ENCODE measurements around the gene GZMM. TPM values are rescaled to one million over a fixed set of nuclear protein-coding genes. Genes with fewer than 3 reads are reported as not detected.
A peak's percentile ranks its signal among the peaks of the same experiment; 100 is the strongest.

GZMM gene
- total RNA-seq, 4 donors from 2014 or later = 2.5 TPM; not detected in 3

GRCh38 chr19:572140-572742, 28.4 kb downstream of the GZMM start, which contains the start of gene BSG:
Gene BSG (plus strand): TSS chr19:572596. CDS start chr19:572635, 39 bp downstream.
- Histone ChIP-seq H3K4me3 (peak within 1 kb of the TSS; percentile 86 to 99 (median 88)), H3K4me1 (peaks cover 0 to 53% (median 35%) of the 10 kb centered on the region in 4 donors), H3K9me3 (no peaks in the 10 kb centered on the region), H3K27me3 (no peaks in the 10 kb centered on the region), H3K36me3 (peaks cover 0 to under 1% (median 0%) of the 10 kb centered on the region in 3 donors), H3K27ac (peak within 1 kb of the TSS; percentile 78 to 95 (median 93))
- TF ChIP-seq EP300 (IDR thresholded peaks at IDR 0.05) = peak; percentile 73 to 95
- peak; percentile 95 to 98 for TF ChIP-seq POLR2A (IDR thresholded peaks at IDR 0.05)
- peak in 2 of 5 experiments; percentile 50 to 54 for TF ChIP-seq CTCF (IDR thresholded peaks at IDR 0.05)
- WGBS, 2 donors = 0% methylated on average over 64 to 79 of the region's 79 CpGs
- DNase-seq (ENCODE audit: low spot score in 2 of 2) = peak; percentile 97

GRCh38 chr19:572743-573518, 29.1 kb downstream of the GZMM start:
- Histone ChIP-seq H3K4me3 (peak overlapping the region; percentile 86 to 99 (median 88)), H3K9me3 (no peaks in the 10 kb centered on the region), H3K27me3 (no peaks in the 10 kb centered on the region), H3K27ac (peak overlapping the region; percentile 78 to 95 (median 92)), H3K36me3 (peaks cover 0 to 8% (median under 1%) of the 10 kb centered on the region in 3 donors), H3K4me1 (peaks cover 0 to 57% (median 35%) of the 10 kb centered on the region in 4 donors)
- no peak for DNase-seq (ENCODE audit: low spot score in 2 of 2)
- TF ChIP-seq EP300 (IDR thresholded peaks at IDR 0.05) (no peak), CTCF (IDR thresholded peaks at IDR 0.05) (no peak), POLR2A (IDR thresholded peaks at IDR 0.05) (no peak)
- 1% methylated on average over 28 to 50 of the region's 55 CpGs for WGBS, 2 donors

- DNase-seq (ENCODE audit: low spot score in 2 of 2) = no peak
- peaks cover 0 to 12% (median 4%) of the 10 kb centered on the region in 3 donors for H3K36me3 ChIP-seq
- peak overlapping the region; percentile 86 to 99 (median 88) for H3K4me3 ChIP-seq
- H3K9me3 ChIP-seq = no peaks in the 10 kb centered on the region
- peaks cover 0 to 57% (median 35%) of the 10 kb centered on the region in 4 donors for H3K4me1 ChIP-seq
- H3K27ac ChIP-seq = peak overlapping the region in 3 of 4 donors; percentile 91 to 95 (median 92)
- no peaks in the 10 kb centered on the region for H3K27me3 ChIP-seq
- peak in 1 of 5 experiments; percentile 6 for TF ChIP-seq CTCF (IDR thresholded peaks at IDR 0.05)
- no peak for TF ChIP-seq EP300 (IDR thresholded peaks at IDR 0.05)
- WGBS, 2 donors = 1 to 5% methylated on average over 15 of the region's 15 CpGs
These were observed 29.6 kb downstream of the GZMM start for GRCh38 chr19:573519-573825.

GRCh38 chr19:574658-575526, 31.0 kb downstream of the GZMM start:
- no peaks in the 10 kb centered on the region for H3K9me3 ChIP-seq
- H3K4me1 ChIP-seq = peaks cover 0 to 57% (median 35%) of the 10 kb centered on the region in 4 donors
- H3K4me3 ChIP-seq = peak overlapping the region in 3 of 4 donors; percentile 15 to 27 (median 16)
- no peak for DNase-seq (ENCODE audit: low spot score in 2 of 2)
- 32 to 45% methylated on average over 21 to 22 of the region's 32 CpGs for WGBS, 2 donors
- TF ChIP-seq EP300 (IDR thresholded peaks at IDR 0.05) (no peak), POLR2A (IDR thresholded peaks at IDR 0.05) (no peak), CTCF (IDR thresholded peaks at IDR 0.05) (no peak)
- H3K36me3 ChIP-seq = peaks cover 0 to 27% (median 4%) of the 10 kb centered on the region in 3 donors
- H3K27me3 ChIP-seq = no peaks in the 10 kb centered on the region
- peak overlapping the region in 2 of 4 donors; percentile 46 to 64 for H3K27ac ChIP-seq
